ENCODE results near the gene ADARB2.

- TF ChIP-seq CTCF (IDR thresholded peaks at IDR 0.05) (no peak), POLR2AphosphoS5 (IDR thresholded peaks at IDR 0.05; ENCODE audit: low read depth, low read length) (no peak), SMC3 (IDR thresholded peaks at IDR 0.05; ENCODE audit: low read depth, low read length) (no peak), GATA2 (CRISPR knock-in tag; IDR thresholded peaks at IDR 0.05) (no peak), RFX5 (IDR thresholded peaks at IDR 0.05; ENCODE audit: low read length) (no peak), TAF1 (IDR thresholded peaks at IDR 0.05; ENCODE audit: borderline replicate concordance, low read depth, low read length) (no peak), USF2 (IDR thresholded peaks at IDR 0.05; ENCODE audit: borderline replicate concordance, low read depth, low read length) (no peak), MAX (IDR thresholded peaks at IDR 0.05; ENCODE audit: low read depth) (no peak), REST (IDR thresholded peaks at IDR 0.05; ENCODE audit: low read depth, low read length) (no peak), NRF1 (IDR thresholded peaks at IDR 0.05; ENCODE audit: low read depth, low read length) (no peak), RAD21 (IDR thresholded peaks at IDR 0.05; ENCODE audit: low read length) (no peak)
Measured at GRCh38 chr10:1425879-1426278, 311.4 kb downstream of the ADARB2 start.
